BLaER1 (cell line): ENCODE results near the gene TARS2.

Source experiments
- H3K27ac ChIP-seq: shearing (Covaris generic); formaldehyde crosslinking; 2 replicates; pipeline ENCODE4 v1.8.1; 2022
- H3K27me3 ChIP-seq: shearing (Covaris generic); formaldehyde crosslinking; 2 replicates; pipeline ENCODE4 v1.8.1; 2022
- H3K36me3 ChIP-seq: shearing (Covaris generic); formaldehyde crosslinking; 2 replicates; pipeline ENCODE4 v1.8.1; 2022
- H3K4me1 ChIP-seq: shearing (Covaris generic); formaldehyde crosslinking; 2 replicates; pipeline ENCODE4 v1.8.1; 2022
- H3K4me2 ChIP-seq: shearing (Covaris generic); formaldehyde crosslinking; 2 replicates; pipeline ENCODE4 v1.8.1; 2022
- H3K4me3 ChIP-seq: shearing (Covaris generic); formaldehyde crosslinking; 2 replicates; pipeline ENCODE4 v1.8.1; 2022
- H3K9ac ChIP-seq: shearing (Covaris generic); formaldehyde crosslinking; 2 replicates; pipeline ENCODE4 v1.8.1; 2022
- H3K9me3 ChIP-seq: shearing (Covaris generic); formaldehyde crosslinking; 2 replicates; pipeline ENCODE4 v1.8.1; 2022
- H4K20me1 ChIP-seq: shearing (Covaris generic); formaldehyde crosslinking; 2 replicates; pipeline ENCODE4 v1.8.1; 2022
- Cebpa-rat ChIP-seq: shearing (Covaris generic); IDR thresholded peaks from 2 replicates; pipeline ENCODE4 v1.8.1; 2022

The TARS2 gene

DNA sequence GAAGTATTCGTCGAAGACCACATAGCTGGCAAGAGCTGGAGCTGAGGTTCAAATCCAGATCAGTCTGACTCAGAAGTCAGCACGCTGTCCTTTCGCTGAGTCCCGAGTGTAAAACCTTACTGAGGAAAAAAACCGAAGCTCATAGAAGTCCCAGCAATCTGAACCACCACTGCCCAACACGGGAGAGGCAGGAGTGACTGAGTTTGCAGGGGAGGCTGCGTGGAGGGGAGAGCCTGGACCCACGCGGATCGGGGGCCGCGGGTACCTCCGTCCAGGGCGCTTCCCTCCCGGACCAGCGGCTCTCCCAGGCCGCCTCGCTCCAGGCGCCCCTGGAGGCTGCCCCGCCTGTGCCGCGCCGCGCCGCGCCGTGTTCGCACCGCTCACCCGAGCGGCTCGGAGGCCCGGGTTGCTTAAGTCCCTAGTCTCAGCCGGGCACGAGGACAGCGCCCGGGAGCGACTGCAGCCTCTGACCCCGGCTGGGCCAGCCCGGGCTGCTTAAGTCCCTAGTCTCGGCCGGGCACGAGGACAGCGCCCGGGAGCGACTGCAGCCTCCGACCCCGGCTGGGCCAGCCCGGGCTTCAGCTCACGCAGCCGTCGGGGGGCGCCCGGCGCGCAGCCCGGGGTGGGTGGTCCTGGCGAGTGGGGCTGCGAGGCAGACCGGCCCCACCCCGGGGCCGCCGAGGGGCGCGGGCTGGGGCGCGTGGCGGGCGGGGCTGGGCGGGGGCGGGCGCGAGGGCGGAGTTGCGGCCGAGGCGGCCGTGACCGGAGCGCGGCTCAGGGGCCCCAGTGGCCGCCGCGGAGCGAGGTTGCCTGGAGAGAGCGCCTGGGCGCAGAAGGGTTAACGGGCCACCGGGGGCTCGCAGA lies 61.6 kb downstream of the TARS2 start, which contains the start of gene ADAMTSL4:
Gene ADAMTSL4 (plus strand): TSS at position 777 of the 864 bp plus-strand sequence. CDS start 2,881 bp downstream, outside the sequence.
- no peaks in the 10 kb centered on the region for H3K36me3 ChIP-seq
- H3K27ac ChIP-seq, result peak within 1 kb of the TSS; percentile 58
- H3K4me3 ChIP-seq, result peak within 1 kb of the TSS; percentile 68
- no peak for TF ChIP-seq Cebpa-rat
- peak within 1 kb of the TSS; percentile 97 for H3K4me2 ChIP-seq
- peaks cover 12% of the 10 kb centered on the region; the same call in 1 of the 2 replicates for H3K27me3 ChIP-seq
- H3K4me1 ChIP-seq, result peaks cover 39% of the 10 kb centered on the region
- peak within 1 kb of the TSS; percentile 75 for H3K9ac ChIP-seq
- no peaks in the 10 kb centered on the region for H3K9me3 ChIP-seq
- 0 out of 2 replicates have a peak, but pooled peaks cover 4% of the 10 kb centered on the region for H4K20me1 ChIP-seq

DNA sequence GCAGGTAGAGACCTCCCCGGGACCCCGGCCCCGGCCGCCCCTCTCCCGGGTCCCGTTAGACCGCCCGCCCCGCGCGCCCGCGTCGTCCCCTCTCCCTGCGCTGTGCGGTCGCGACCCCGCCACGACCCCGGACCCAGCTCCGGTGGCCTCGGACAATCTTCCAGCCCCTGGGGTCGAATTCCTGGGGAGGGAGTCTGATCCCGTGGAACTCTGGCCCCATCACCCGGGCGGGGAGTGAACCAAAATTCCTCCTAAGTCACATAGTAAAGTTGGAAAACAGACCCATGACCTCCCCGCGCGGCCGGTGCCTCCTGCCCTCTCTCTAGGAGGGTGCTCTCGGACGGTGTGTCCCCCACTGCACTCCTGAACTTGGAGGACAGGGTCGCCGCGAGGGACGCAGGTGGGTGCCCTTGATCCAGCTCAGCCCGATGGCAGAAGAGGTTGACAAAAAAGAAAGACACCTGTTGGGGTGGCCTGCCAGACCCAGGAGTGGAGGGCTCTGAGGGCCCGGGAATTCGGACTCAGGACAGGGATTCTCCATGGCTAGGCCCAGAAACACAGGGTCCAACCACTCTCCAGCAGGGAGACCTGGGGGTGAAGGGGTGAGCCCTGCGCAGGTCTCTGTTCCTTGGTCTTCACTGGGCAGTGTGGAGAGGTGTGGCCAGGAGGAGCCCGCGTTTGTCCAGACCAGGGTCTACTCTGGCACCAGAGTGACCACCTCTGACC lies 62.4 kb downstream of the TARS2 start:
- TF ChIP-seq Cebpa-rat, result no peak
- H3K4me2 ChIP-seq, result peak overlapping the region; percentile 97
- H3K9ac ChIP-seq, result no peak overlapping the region
- peak overlapping the region; percentile 68; the same call in 1 of the 2 replicates for H3K4me3 ChIP-seq
- no peaks in the 10 kb centered on the region for H3K36me3 ChIP-seq
- H3K9me3 ChIP-seq, result no peaks in the 10 kb centered on the region
- peaks cover 39% of the 10 kb centered on the region for H3K4me1 ChIP-seq
- H3K27me3 ChIP-seq, result peaks cover 12% of the 10 kb centered on the region; the same call in 1 of the 2 replicates
- no peak overlapping the region for H3K27ac ChIP-seq
- H4K20me1 ChIP-seq, result 0 out of 2 replicates have a peak, but pooled peaks cover 4% of the 10 kb centered on the region

DNA sequence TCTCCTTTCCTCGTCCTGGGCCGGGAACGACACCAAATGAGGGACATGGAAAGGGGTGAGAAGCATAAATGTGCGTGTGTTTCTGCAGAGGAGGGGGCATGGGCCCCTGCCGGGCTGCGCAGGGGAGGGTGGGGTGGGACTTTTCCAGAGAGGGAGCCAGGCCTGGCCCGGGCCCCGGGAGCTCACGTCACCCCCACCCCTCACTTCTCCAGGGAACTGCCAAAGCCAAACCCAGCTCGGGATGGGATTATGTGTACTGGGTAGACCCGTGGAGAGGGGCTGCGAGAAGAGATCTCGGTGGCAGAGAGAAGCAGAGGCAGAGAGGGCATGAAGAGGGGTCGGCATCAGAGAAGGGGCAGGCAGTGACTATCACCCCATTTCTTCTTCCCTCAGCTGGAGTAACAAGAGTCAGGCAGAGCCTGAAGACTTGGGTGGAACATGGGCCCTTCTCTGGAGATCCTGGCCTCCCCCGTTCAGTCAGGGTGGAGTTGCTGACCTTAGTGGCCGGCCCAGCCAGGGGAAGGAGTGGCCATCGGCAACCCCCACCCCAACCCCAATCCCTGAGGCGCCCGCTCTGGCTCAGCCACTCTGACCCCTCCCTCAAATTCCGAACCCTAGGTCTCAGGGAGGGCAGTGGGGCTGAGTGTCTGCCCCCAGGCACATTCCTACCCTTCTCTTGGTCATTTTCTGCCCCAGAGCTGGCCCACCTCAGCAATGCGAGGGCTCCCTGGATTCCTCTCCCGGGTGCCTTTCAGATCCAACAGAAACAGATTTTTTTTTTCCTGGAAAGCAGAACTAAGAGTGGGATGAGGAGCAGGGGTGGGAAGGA lies 63.2 kb downstream of the TARS2 start:
- H3K27ac ChIP-seq, result peak overlapping the region; percentile 59
- peak overlapping the region; percentile 77 for H3K4me2 ChIP-seq
- H3K36me3 ChIP-seq, result no peaks in the 10 kb centered on the region
- H3K9ac ChIP-seq, result peak overlapping the region; percentile 41; the same call in 1 of the 2 replicates
- no peak for TF ChIP-seq Cebpa-rat
- H4K20me1 ChIP-seq, result 0 out of 2 replicates have a peak, but pooled peaks cover 4% of the 10 kb centered on the region
- no peaks in the 10 kb centered on the region for H3K9me3 ChIP-seq
- peaks cover 39% of the 10 kb centered on the region for H3K4me1 ChIP-seq
- peaks cover 12% of the 10 kb centered on the region; the same call in 1 of the 2 replicates for H3K27me3 ChIP-seq
- no peak overlapping the region for H3K4me3 ChIP-seq

DNA sequence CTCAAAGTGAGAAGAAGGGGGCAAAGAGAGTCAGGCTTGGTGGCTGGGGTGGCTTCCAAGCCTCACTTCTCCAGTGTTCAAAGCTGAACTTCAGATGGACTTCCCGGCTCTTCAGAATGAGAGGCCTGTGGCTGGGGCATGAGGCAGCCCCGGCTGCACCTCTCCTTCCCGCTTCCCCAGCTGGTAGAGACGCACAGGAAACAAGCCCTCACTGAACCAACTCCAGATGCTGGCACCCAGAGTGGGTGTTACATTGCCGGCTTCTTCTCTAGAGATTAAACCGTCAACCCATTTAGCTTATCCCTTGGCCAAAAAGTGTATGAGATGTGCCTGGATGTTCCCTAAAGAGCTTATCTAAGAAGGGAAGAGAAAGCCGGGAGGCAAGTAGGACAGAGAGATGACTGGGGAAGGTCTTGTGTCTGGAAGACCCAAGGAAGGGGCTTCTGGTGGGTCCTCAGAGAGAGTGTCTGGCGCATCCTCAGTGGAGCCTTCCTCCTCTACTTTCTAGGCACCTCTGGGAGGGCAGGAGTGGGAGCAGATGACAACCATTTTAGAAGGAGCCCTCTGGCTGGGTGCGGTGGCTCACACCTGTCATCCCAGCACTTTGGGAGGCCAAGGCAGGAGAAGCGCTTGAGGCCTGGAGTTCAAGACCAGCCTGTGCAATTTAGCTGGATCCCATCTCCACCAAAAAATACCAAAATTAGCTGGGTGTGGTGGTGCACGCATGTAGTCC lies 64.0 kb downstream of the TARS2 start:
- Histone ChIP-seq H3K9ac (peak overlapping the region; percentile 41; the same call in 1 of the 2 replicates), H3K4me3 (no peak overlapping the region), H3K4me2 (peak overlapping the region; percentile 77), H4K20me1 (0 out of 2 replicates have a peak, but pooled peaks cover 4% of the 10 kb centered on the region), H3K27me3 (peaks cover 12% of the 10 kb centered on the region; the same call in 1 of the 2 replicates), H3K27ac (peak overlapping the region; percentile 59), H3K36me3 (no peaks in the 10 kb centered on the region), H3K9me3 (no peaks in the 10 kb centered on the region), H3K4me1 (peaks cover 39% of the 10 kb centered on the region)
- no peak for TF ChIP-seq Cebpa-rat

DNA sequence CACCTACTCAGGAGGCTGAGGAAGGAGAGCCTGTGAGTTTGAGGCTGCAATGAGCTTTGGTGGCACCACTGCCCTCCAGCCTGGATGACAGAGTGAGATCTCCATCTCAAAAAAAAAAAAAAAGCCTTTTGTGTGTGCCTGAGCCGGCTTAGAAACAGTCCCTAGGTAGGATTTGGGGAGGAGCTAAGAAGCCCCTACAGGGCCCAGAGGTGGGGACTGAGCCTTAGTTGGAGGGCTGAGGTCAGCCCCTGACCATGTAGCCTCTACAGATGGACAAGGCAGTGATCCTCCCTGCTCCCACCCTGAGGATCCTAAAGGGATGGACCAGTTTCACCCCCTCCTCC lies 64.5 kb downstream of the TARS2 start:
- peaks cover 12% of the 10 kb centered on the region; the same call in 1 of the 2 replicates for H3K27me3 ChIP-seq
- TF ChIP-seq Cebpa-rat, result no peak
- H3K36me3 ChIP-seq, result no peaks in the 10 kb centered on the region
- H3K9me3 ChIP-seq, result no peaks in the 10 kb centered on the region
- H3K4me3 ChIP-seq, result no peak overlapping the region
- H3K4me2 ChIP-seq, result peak overlapping the region; percentile 77
- peaks cover 39% of the 10 kb centered on the region for H3K4me1 ChIP-seq
- peak overlapping the region; percentile 59; the same call in 1 of the 2 replicates for H3K27ac ChIP-seq
- no peak overlapping the region for H3K9ac ChIP-seq
- 0 out of 2 replicates have a peak, but pooled peaks cover 4% of the 10 kb centered on the region for H4K20me1 ChIP-seq

DNA sequence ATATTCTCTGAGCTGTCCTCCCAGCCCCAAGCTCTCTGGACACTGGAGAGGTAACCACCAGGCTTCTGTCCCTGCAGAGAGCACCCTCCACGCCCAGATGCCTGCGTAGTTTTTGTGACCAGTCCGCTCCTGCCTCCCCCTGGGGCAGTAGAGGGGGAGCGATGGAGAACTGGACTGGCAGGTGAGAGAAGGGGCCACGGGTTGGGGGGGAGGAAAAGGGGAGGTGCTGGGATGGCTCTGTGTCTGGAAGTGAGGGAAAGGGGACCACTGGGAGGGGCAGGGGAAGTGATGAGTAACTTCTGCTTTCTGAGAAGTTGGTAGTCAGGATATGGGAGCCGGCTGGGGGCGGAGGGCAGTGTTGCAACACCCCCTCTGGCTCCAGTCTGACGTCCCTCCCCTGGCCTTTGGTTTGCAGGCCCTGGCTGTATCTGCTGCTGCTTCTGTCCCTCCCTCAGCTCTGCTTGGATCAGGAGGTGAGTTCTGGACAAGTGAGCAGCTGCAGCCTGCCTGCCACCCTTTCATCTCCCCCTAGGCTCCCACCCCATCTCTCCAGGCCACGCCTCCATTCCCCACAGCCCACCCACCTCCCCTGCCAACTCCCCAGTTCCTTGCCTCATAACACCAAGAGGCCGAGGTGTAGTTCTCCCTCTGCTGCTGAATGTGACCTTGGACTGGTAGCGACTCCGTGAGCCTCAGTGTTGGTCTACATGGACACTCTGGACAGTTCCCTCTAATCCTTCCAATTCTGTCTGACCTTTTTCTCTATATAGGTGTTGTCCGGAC lies 65.1 kb downstream of the TARS2 start:
- Histone ChIP-seq H3K4me2 (peak overlapping the region; percentile 77), H3K36me3 (no peaks in the 10 kb centered on the region), H3K9ac (no peak overlapping the region), H3K4me1 (peaks cover 39% of the 10 kb centered on the region), H4K20me1 (0 out of 2 replicates have a peak, but pooled peaks cover 4% of the 10 kb centered on the region), H3K9me3 (no peaks in the 10 kb centered on the region), H3K4me3 (no peak overlapping the region), H3K27me3 (peaks cover 12% of the 10 kb centered on the region; the same call in 1 of the 2 replicates), H3K27ac (peak overlapping the region; percentile 44; the same call in 1 of the 2 replicates)
- TF ChIP-seq Cebpa-rat, result peak; percentile 93

DNA sequence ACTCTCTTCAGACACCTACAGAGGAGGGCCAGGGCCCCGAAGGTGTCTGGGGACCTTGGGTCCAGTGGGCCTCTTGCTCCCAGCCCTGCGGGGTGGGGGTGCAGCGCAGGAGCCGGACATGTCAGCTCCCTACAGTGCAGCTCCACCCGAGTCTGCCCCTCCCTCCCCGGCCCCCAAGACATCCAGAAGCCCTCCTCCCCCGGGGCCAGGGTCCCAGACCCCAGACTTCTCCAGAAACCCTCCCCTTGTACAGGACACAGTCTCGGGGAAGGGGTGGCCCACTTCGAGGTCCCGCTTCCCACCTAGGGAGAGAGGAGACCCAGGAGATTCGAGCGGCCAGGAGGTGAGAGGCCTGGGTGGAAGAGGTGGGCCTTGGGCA lies 65.7 kb downstream of the TARS2 start:
- H4K20me1 ChIP-seq, result 0 out of 2 replicates have a peak, but pooled peaks cover 4% of the 10 kb centered on the region
- peak overlapping the region; percentile 44; the same call in 1 of the 2 replicates for H3K27ac ChIP-seq
- no peak overlapping the region for H3K9ac ChIP-seq
- no peaks in the 10 kb centered on the region for H3K36me3 ChIP-seq
- H3K27me3 ChIP-seq, result peaks cover 12% of the 10 kb centered on the region; the same call in 1 of the 2 replicates
- H3K4me2 ChIP-seq, result peak overlapping the region; percentile 77
- no peaks in the 10 kb centered on the region for H3K9me3 ChIP-seq
- no peak overlapping the region for H3K4me3 ChIP-seq
- TF ChIP-seq Cebpa-rat, result no peak
- H3K4me1 ChIP-seq, result peaks cover 39% of the 10 kb centered on the region
